Natural killer cell (primary cell): ENCODE results near the gene TNIK. TPM values are rescaled to one million over a fixed set of nuclear protein-coding genes. Genes with fewer than 3 reads are reported as not detected.
"Not testable (repeated sequence)": the region's sequence is repeated elsewhere in the genome, so short reads cannot be mapped to it uniquely, and the experiment has no call there.

ENCODE experiments used
- ATAC-seq, 3 donors: fragments of 150-1000 bp in 2 of 3; fragments of 200-7000 bp in 1 of 3; cut with Tn5 transposase; 1 replicate in 1 of 3; 2 replicates in 2 of 3; pipeline ENCODE4 v1.10.0; 2021; ENCODE audit warnings: mild to moderate bottlenecking in 2 of 3, moderate library complexity in 2 of 3
- DNase-seq, 2 donors: peaks; one replicate each; pipeline versions ENCODE4 v3.0.0 to v3.0.0-alpha.2; 2013 to 2021; ENCODE audit warnings: mixed read lengths in 1 of 2
- H3K27ac ChIP-seq: one replicate; pipeline ENCODE4 v1.5.1; 2013; ENCODE audit warnings: mild to moderate bottlenecking, low read length
- H3K27me3 ChIP-seq: one replicate; pipeline ENCODE4 v1.6.1; 2013; ENCODE audit warnings: low read length; ENCODE audit not compliant: control insufficient read depth, insufficient read depth
- H3K36me3 ChIP-seq: one replicate; pipeline ENCODE4 v1.6.1; 2013; ENCODE audit warnings: low read length; ENCODE audit not compliant: control insufficient read depth, insufficient read depth
- H3K4me1 ChIP-seq: one replicate; pipeline ENCODE4 v1.6.1; 2013; ENCODE audit warnings: low read length; ENCODE audit not compliant: control insufficient read depth, insufficient read depth
- H3K4me3 ChIP-seq: one replicate; pipeline ENCODE4 v1.5.1; 2013; ENCODE audit warnings: low read length
- H3K9me3 ChIP-seq: one replicate; pipeline ENCODE4 v1.6.1; 2013; ENCODE audit warnings: low read length; ENCODE audit not compliant: control insufficient read depth, insufficient read depth
- H3K27ac Mint-ChIP-seq, 2 donors: one replicate each; pipeline ENCODE4 v1.8.0; 2022; ENCODE audit warnings: mild to moderate bottlenecking in 2 of 2, mixed read lengths in 2 of 2, moderate library complexity in 1 of 2
- H3K27me3 Mint-ChIP-seq, 2 donors: one replicate each; pipeline ENCODE4 v1.8.0; 2022; ENCODE audit warnings: low read depth in 2 of 2, mixed read lengths in 2 of 2
- H3K36me3 Mint-ChIP-seq: one replicate; pipeline ENCODE4 v1.8.0; 2022; ENCODE audit warnings: mixed read lengths
- H3K4me1 Mint-ChIP-seq, 2 donors: one replicate each; pipeline ENCODE4 v1.8.0; 2022; ENCODE audit warnings: mixed read lengths in 2 of 2
- H3K4me3 Mint-ChIP-seq: one replicate; pipeline ENCODE4 v1.8.0; 2022; ENCODE audit warnings: mild to moderate bottlenecking, moderate library complexity, mixed read lengths
- H3K9me3 Mint-ChIP-seq, 2 donors: one replicate each; pipeline ENCODE4 v1.8.0; 2022; ENCODE audit warnings: mixed read lengths in 2 of 2
- WGBS: methylation state at CpG from one replicate; pipeline ENCODE4 v1.1.7; 2013; ENCODE audit warnings: missing lambda C conversion rate; ENCODE audit not compliant: insufficient coverage; 5-methylcytosine and 5-hydroxymethylcytosine counted together
- intact Hi-C: fragments of 100-400 bp; cut with micrococcal nuclease; formaldehyde crosslinking; loops from one replicate; pipeline ENCODE4 v1.14.2; 2022
- total RNA-seq, 4 donors: library from RNA; stranded (reverse); fragments of 120-200 nt in 1 of 4; gene quantifications; one replicate each; pipeline versions ENCODE4 v1.2.3 to v1.2.4, GENCODE V29; 2013 to 2022
- TF ChIP-seq, protein P1 (sequence below): fragments of 200-600 bp; IDR thresholded peaks from one replicate; pipeline ENCODE4 v1.8.0; 2022; ENCODE audit warnings: antibody characterized with exemption

The TNIK gene
- total RNA-seq, 3 donors from 2014 or later (not counting 1 experiment from before 2014, with no cell fraction given), result 93.7 to 122 (median 119) TPM

DNA sequence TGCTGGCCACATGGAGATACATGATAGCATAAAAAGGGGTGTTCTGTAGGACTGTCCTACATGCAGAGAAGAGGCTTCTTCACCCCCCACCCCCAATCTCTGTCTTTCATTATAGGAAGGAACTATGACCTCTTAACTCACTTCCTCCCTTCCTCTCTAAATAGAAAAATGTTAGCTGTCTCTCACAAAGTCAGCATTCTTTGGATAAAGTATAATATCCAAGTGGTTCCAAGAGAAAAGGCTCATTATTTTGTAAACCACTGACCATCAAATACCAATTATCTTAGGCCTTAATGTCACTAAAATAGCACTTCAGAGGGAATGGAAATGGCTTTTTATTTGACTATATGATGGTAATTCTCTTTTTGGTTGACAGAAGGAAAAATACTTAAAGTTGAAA is 338.4 kb downstream of the TNIK start:
- H3K4me1 Mint-ChIP-seq, result peaks cover 8 to 15% of the 10 kb centered on the region in 2 donors
- Histone ChIP-seq H3K27me3 (no peaks in the 10 kb centered on the region), H3K27ac (no peak overlapping the region), H3K9me3 (no peaks in the 10 kb centered on the region), H3K36me3 (peaks cover 48% of the 10 kb centered on the region), H3K4me1 (no peaks in the 10 kb centered on the region), H3K4me3 (no peak overlapping the region)
- no peak overlapping the region for H3K27ac Mint-ChIP-seq
- H3K36me3 Mint-ChIP-seq, result peaks cover 30% of the 10 kb centered on the region
- no peak for ATAC-seq
- TF ChIP-seq, protein P1, sequence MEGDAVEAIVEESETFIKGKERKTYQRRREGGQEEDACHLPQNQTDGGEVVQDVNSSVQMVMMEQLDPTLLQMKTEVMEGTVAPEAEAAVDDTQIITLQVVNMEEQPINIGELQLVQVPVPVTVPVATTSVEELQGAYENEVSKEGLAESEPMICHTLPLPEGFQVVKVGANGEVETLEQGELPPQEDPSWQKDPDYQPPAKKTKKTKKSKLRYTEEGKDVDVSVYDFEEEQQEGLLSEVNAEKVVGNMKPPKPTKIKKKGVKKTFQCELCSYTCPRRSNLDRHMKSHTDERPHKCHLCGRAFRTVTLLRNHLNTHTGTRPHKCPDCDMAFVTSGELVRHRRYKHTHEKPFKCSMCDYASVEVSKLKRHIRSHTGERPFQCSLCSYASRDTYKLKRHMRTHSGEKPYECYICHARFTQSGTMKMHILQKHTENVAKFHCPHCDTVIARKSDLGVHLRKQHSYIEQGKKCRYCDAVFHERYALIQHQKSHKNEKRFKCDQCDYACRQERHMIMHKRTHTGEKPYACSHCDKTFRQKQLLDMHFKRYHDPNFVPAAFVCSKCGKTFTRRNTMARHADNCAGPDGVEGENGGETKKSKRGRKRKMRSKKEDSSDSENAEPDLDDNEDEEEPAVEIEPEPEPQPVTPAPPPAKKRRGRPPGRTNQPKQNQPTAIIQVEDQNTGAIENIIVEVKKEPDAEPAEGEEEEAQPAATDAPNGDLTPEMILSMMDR, result no peak
- intact Hi-C loops, result no loop called here
- H3K27me3 Mint-ChIP-seq, result no peaks in the 10 kb centered on the region
- DNase-seq, result no peak
- H3K9me3 Mint-ChIP-seq, result no peaks in the 10 kb centered on the region
- no peak overlapping the region for H3K4me3 Mint-ChIP-seq

DNA sequence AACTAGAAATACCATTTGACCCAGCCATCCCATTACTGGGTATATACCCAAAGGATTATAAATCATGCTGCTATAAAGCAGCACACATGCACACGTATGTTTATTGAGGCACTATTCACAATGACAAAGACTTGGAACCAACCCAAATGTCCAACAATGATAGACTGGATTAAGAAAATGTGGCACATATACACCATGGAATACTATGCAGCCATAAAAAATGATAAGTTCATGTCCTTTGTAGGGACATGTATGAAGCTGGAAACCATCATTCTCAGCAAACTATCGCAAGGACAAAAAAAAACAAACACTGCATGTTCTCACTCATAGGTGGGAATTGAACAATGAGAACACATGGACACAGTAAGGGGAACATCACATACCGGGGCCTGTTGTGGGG is 340.8 kb downstream of the TNIK start:
- H3K27me3 Mint-ChIP-seq, ATAC-seq, H3K4me3 Mint-ChIP-seq, H3K9me3 ChIP-seq, intact Hi-C loops, H3K4me1 ChIP-seq, H3K4me3 ChIP-seq, H3K27me3 ChIP-seq, DNase-seq, H3K27ac ChIP-seq, H3K9me3 Mint-ChIP-seq, H3K27ac Mint-ChIP-seq: not testable (repeated sequence)
- 100% methylated on average over 2 of the region's 3 CpGs for WGBS
- peaks cover 35% of the 10 kb centered on the region for H3K36me3 ChIP-seq
- peaks cover 10 to 20% of the 10 kb centered on the region in 2 donors for H3K4me1 Mint-ChIP-seq
- peaks cover 17% of the 10 kb centered on the region for H3K36me3 Mint-ChIP-seq

DNA sequence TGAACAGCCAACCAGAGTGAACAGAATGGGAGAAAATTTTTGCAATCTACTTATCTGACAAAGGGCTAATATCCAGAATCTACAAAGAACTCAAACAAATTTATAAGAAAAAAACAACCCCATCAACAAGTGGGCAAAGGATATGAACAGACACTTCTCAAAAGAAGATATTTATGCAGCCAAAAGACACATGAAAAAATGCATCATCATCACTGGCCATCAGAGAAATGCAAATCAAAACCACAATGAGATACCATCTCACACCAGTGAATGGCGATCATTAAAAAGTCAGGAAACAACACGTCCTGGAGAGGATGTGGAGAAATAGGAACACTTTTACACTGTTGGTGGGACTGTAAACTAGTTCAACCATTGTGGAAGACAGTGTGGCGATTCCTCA is 341.2 kb downstream of the TNIK start:
- not testable (repeated sequence) for ATAC-seq, DNase-seq
- H3K36me3 Mint-ChIP-seq, result peaks cover 16% of the 10 kb centered on the region

DNA sequence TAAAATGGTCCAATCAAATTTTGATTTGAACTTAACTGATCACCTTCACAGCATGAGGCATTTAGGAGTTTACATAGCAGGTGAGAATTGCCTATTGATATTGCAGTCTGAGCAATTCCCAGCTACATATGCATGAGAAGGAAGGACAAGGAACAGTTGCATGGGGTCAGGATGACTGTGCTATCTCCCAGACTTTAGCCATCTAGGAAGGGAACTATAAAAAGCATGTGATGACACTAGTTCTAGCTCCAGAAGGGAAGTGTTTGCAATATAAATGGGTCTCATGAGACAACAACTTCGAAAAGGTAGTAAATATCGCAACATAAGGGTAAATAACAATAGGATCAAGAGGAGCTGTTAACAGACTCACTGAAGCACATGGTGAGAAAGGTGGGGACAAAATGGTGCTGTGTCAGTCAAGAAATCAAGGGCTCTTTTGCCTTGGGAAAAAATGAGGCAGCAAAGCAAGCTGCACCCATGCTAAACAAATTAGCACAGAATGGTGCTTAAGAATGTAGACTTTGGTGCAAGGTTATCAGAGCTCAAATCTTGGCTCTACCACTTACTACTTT is 343.3 kb downstream of the TNIK start:
- no peaks in the 10 kb centered on the region for H3K4me1 ChIP-seq
- no peaks in the 10 kb centered on the region for H3K9me3 Mint-ChIP-seq
- no peak overlapping the region for H3K27ac Mint-ChIP-seq
- no peaks in the 10 kb centered on the region for H3K9me3 ChIP-seq
- ATAC-seq (no peak), DNase-seq (no peak)
- H3K4me3 Mint-ChIP-seq, result no peak overlapping the region
- peaks cover 21% of the 10 kb centered on the region for H3K36me3 ChIP-seq
- H3K36me3 Mint-ChIP-seq, result peaks cover 6% of the 10 kb centered on the region
- 94% methylated on average over 2 of the region's 2 CpGs for WGBS
- intact Hi-C loops, result no loop called here
- no peaks in the 10 kb centered on the region for H3K27me3 ChIP-seq
- no peaks in the 10 kb centered on the region for H3K27me3 Mint-ChIP-seq
- no peak overlapping the region for H3K4me3 ChIP-seq
- TF ChIP-seq, protein P1, result no peak
- peaks cover 10 to 21% of the 10 kb centered on the region in 2 donors for H3K4me1 Mint-ChIP-seq
- no peak overlapping the region for H3K27ac ChIP-seq

More for the DNA sequence above, 341.2 kb downstream of the TNIK start:
- H3K4me3 Mint-ChIP-seq, H3K4me1 ChIP-seq, H3K9me3 ChIP-seq, H3K4me3 ChIP-seq, H3K27me3 ChIP-seq, intact Hi-C loops, H3K27me3 Mint-ChIP-seq, H3K9me3 Mint-ChIP-seq, H3K27ac ChIP-seq, H3K27ac Mint-ChIP-seq: not testable (repeated sequence)
- no CpG with 5 or more reads among the region's 3 CpGs for WGBS
- H3K4me1 Mint-ChIP-seq, result peaks cover 10 to 20% of the 10 kb centered on the region in 2 donors
- H3K36me3 ChIP-seq, result peaks cover 32% of the 10 kb centered on the region
